ENCODE measurements around the gene ADPRHL1.
"Not testable (repeated sequence)": the region's sequence is repeated elsewhere in the genome, so short reads cannot be mapped to it uniquely, and the experiment has no call there.

ADPRHL1 gene

GRCh38 chr13:113369189-113369588, 84.1 kb downstream of the ADPRHL1 start:
- DNase-seq (ENCODE audit: low read depth): no peak

- not testable (repeated sequence) for DNase-seq (ENCODE audit: low read depth)
These were observed 84.9 kb downstream of the ADPRHL1 start for GRCh38 chr13:113368353-113368752.

- no peak for DNase-seq (ENCODE audit: low read depth)
These were observed 85.5 kb downstream of the ADPRHL1 start for GRCh38 chr13:113367771-113368170.

- no peak for DNase-seq (ENCODE audit: low read depth)
These were observed 86.2 kb downstream of the ADPRHL1 start for GRCh38 chr13:113367020-113367560.

GRCh38 chr13:113365971-113366588, 87.2 kb downstream of the ADPRHL1 start:
- no peak for DNase-seq (ENCODE audit: low read depth)

GRCh38 chr13:113365583-113365970, 87.7 kb downstream of the ADPRHL1 start:
- DNase-seq (ENCODE audit: low read depth): no peak

- no peak for DNase-seq (ENCODE audit: low read depth)
These were observed 88.2 kb downstream of the ADPRHL1 start for GRCh38 chr13:113364901-113365582.

- no peak for DNase-seq (ENCODE audit: low read depth)
These were observed 88.9 kb downstream of the ADPRHL1 start for GRCh38 chr13:113364311-113364889.

GRCh38 chr13:113361406-113361805, 91.9 kb downstream of the ADPRHL1 start:
- DNase-seq (ENCODE audit: low read depth): no peak

GRCh38 chr13:113360446-113360845, 92.8 kb downstream of the ADPRHL1 start:
- DNase-seq (ENCODE audit: low read depth): no peak

GRCh38 chr13:113359571-113359970, 93.7 kb downstream of the ADPRHL1 start:
- DNase-seq (ENCODE audit: low read depth): no peak

- DNase-seq (ENCODE audit: low read depth): no peak
These were observed 94.6 kb downstream of the ADPRHL1 start for GRCh38 chr13:113358653-113359190.

- DNase-seq (ENCODE audit: low read depth): no peak
These were observed 95.8 kb downstream of the ADPRHL1 start for GRCh38 chr13:113357529-113357928.

GRCh38 chr13:113356596-113356995, 96.7 kb downstream of the ADPRHL1 start:
- no peak for DNase-seq (ENCODE audit: low read depth)

- DNase-seq (ENCODE audit: low read depth): no peak
These were observed 97.7 kb downstream of the ADPRHL1 start for GRCh38 chr13:113355621-113356020.

GRCh38 chr13:113354831-113355610, 98.3 kb downstream of the ADPRHL1 start:
- DNase-seq (ENCODE audit: low read depth): no peak

GRCh38 chr13:113353254-113353653, 100.0 kb downstream of the ADPRHL1 start:
- no peak for DNase-seq (ENCODE audit: low read depth)

- DNase-seq (ENCODE audit: low read depth): no peak
These were observed 101.7 kb downstream of the ADPRHL1 start for GRCh38 chr13:113351514-113352026.

- DNase-seq (ENCODE audit: low read depth): no peak
These were observed 102.4 kb downstream of the ADPRHL1 start for GRCh38 chr13:113350938-113351335.

GRCh38 chr13:113350065-113350937, 103.0 kb downstream of the ADPRHL1 start:
- no peak for DNase-seq (ENCODE audit: low read depth)

All from stimulated activated CD8-positive, alpha-beta memory T cell treated with anti-CD3 and anti-CD28 coated beads, Interleukin-4, amount 100 ng/mL, for 24 hours (primary cell).